PFSK-1 (cell line): ENCODE measurements around the gene NIT2.

Source experiments
- FOXP2 ChIP-seq: optimal IDR thresholded peaks from 2 replicates; pipeline ENCODE3; 2011; ENCODE audit warnings: borderline replicate concordance, control low read depth, inconsistent platforms; ENCODE audit not compliant: insufficient read depth; ENCODE audit errors: extremely low read length, extremely low read depth
- POLR2AphosphoS5 ChIP-seq: IDR thresholded peaks from 2 replicates; pipeline ENCODE4 v1.6.1; 2012; ENCODE audit warnings: low read depth, mild to moderate bottlenecking, control low read depth, low read length, moderate library complexity
- SIN3A ChIP-seq: IDR thresholded peaks from 2 replicates; pipeline ENCODE4 v1.6.1; 2012; ENCODE audit warnings: mild to moderate bottlenecking, low read length, moderate library complexity, borderline replicate concordance; ENCODE audit not compliant: insufficient read depth
- TAF1 ChIP-seq: IDR thresholded peaks from 2 replicates; pipeline ENCODE4 v1.6.1; 2012; ENCODE audit warnings: low read length, control low read depth, borderline replicate concordance; ENCODE audit not compliant: insufficient read depth
- TF ChIP-seq, protein P1 (sequence below), 2 experiments: IDR thresholded peaks; 2 replicates each; pipeline versions ENCODE4 v1.6.1 to v1.8.0; 2011 to 2012; ENCODE audit warnings: low read depth in 2 of 2, low read length in 2 of 2, control low read depth in 1 of 2, inconsistent platforms in 1 of 2, mild to moderate bottlenecking in 1 of 2, moderate library complexity in 1 of 2; ENCODE audit not compliant: insufficient read depth in 1 of 2

The NIT2 gene

DNA sequence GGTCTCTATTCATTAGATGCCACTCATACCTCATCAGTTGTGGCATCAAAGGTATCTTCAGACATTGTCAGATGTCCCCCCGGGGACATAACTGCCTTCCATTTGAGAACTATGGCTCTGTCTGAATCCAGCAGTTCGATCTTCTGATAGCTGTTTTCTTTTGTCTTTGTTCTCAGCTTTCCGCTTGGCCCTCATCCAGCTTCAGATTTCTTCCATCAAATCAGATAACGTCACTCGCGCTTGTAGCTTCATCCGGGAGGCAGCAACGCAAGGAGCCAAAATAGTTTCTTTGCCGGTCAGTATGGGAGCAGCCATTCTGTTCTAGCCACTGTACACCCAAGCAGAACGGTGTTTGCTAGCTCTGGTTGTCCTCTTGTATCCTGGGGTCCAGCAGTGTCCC, 4.4 kb downstream of the NIT2 start:
- no peak for TF ChIP-seq SIN3A

DNA sequence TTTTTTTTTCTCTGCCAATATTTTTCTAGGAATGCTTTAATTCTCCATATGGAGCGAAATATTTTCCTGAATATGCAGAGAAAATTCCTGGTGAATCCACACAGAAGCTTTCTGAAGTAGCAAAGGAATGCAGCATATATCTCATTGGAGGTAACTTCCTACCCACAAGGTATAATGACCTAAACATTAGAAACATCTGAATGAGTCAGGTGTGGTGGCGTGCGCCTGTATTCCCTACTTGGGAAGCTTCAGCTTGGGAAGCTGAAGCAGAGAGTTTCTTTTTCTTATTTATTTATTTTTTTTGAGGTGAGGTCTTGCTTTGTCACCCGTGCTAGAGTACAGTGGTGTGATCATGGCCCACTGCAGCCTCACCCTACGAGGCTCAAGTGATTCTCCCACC, 5.2 kb downstream of the NIT2 start:
- TF ChIP-seq POLR2AphosphoS5 (no peak), SIN3A (no peak), TAF1 (no peak), FOXP2 (no peak)
- TF ChIP-seq, protein P1, sequence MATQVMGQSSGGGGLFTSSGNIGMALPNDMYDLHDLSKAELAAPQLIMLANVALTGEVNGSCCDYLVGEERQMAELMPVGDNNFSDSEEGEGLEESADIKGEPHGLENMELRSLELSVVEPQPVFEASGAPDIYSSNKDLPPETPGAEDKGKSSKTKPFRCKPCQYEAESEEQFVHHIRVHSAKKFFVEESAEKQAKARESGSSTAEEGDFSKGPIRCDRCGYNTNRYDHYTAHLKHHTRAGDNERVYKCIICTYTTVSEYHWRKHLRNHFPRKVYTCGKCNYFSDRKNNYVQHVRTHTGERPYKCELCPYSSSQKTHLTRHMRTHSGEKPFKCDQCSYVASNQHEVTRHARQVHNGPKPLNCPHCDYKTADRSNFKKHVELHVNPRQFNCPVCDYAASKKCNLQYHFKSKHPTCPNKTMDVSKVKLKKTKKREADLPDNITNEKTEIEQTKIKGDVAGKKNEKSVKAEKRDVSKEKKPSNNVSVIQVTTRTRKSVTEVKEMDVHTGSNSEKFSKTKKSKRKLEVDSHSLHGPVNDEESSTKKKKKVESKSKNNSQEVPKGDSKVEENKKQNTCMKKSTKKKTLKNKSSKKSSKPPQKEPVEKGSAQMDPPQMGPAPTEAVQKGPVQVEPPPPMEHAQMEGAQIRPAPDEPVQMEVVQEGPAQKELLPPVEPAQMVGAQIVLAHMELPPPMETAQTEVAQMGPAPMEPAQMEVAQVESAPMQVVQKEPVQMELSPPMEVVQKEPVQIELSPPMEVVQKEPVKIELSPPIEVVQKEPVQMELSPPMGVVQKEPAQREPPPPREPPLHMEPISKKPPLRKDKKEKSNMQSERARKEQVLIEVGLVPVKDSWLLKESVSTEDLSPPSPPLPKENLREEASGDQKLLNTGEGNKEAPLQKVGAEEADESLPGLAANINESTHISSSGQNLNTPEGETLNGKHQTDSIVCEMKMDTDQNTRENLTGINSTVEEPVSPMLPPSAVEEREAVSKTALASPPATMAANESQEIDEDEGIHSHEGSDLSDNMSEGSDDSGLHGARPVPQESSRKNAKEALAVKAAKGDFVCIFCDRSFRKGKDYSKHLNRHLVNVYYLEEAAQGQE (IDR thresholded peaks at IDR 0.05; ENCODE audit: insufficient read depth in 1 of 2, low read depth in 2 of 2, low read length in 2 of 2) = no peak

DNA sequence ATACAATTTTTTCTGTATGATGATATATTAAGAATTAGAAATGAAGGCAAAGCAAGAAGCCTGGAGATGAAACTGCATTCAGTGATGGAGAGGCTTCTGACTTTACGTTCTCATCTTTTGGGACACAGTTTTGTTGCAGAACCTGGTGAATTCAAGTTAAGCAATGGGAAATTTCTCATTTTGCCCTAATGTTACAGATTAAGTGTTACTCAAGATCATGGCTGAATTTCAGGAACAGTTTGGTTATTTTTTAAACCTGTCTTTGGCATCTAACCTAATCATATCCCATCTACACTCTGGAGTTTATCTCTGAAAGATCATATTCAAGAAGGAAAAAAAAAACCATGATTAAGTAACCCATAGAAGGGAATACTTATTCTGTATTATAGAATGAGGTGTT, 6.0 kb downstream of the NIT2 start:
- TF ChIP-seq TAF1 (no peak), POLR2AphosphoS5 (no peak), FOXP2 (no peak), SIN3A (no peak)
- TF ChIP-seq, protein P1 (IDR thresholded peaks at IDR 0.05; ENCODE audit: insufficient read depth in 1 of 2, low read depth in 2 of 2, low read length in 2 of 2) = no peak

DNA sequence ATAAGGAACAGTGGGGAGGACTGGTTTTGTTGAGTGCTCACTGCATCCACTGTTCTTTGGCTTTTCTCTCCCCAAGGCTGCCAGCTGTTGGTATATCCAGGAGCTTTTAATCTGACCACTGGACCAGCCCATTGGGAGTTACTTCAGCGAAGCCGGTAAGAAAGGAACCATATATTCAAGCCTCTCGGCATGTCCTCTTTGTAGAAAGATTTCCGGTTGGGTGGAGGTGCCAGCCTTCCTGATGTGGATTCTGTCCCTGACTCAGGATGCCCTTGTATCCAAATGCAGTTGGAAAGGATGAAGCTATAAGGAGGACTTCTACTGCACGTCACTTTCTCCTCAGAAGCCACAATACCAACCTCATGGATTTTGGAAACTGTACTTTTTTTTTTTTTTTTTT, 14.2 kb downstream of the NIT2 start:
- TF ChIP-seq TAF1 (no peak), SIN3A (no peak), FOXP2 (no peak), POLR2AphosphoS5 (no peak)
- TF ChIP-seq, protein P1 (IDR thresholded peaks at IDR 0.05; ENCODE audit: insufficient read depth in 1 of 2, low read depth in 2 of 2, low read length in 2 of 2) = no peak

DNA sequence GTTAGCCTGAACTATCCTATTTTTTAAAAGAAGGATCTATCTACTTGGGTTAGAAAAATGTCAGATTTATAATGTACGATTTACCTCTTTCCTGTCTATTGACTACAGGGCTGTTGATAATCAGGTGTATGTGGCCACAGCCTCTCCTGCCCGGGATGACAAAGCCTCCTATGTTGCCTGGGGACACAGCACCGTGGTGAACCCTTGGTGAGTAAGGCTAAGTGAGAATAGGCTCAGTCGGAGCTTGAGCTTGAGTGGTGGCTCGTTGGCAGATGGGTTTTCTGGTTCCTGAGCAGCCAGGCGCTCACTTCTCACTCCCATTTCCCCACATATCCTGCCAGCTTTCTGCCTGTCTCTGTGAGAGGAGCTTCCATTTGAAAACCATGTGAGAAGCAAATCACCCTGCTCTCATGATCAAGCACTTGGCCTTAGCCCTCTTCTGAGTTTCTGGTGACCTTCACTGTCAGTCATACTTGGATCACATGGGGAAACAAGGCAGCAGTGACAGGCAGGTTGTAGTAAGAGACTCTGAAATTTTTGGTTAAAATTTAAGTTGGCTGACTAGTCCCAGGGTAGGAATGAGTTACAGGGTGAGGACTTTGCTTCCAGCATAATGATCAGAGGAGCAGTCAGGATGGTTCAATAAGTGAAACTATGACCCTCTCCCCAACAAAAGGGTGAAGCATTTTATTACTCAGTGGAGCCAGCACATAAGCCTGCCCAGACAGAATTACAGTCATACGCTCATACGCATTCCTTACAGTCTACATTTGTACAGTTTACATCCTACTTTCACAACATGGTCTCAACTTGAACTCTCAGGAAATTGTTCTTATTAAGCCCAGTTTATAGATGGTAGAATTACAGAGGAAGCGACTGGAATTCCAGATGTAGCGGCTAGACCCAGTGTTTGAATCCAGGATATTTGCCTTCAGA, 18.0 kb downstream of the NIT2 start:
- TF ChIP-seq SIN3A = no peak
- no peak for TF ChIP-seq FOXP2
- TF ChIP-seq, protein P1 (IDR thresholded peaks at IDR 0.05; ENCODE audit: insufficient read depth in 1 of 2, low read depth in 2 of 2, low read length in 2 of 2) = no peak
- no peak for TF ChIP-seq POLR2AphosphoS5
- no peak for TF ChIP-seq TAF1
